BLaER1 (cell line): ENCODE results near the gene PTPRQ.

Experiments
- H3K27ac ChIP-seq: shearing (Covaris generic); formaldehyde crosslinking; 2 replicates; pipeline ENCODE4 v1.8.1; 2022
- H3K27me3 ChIP-seq: shearing (Covaris generic); formaldehyde crosslinking; 2 replicates; pipeline ENCODE4 v1.8.1; 2022
- H3K36me3 ChIP-seq: shearing (Covaris generic); formaldehyde crosslinking; 2 replicates; pipeline ENCODE4 v1.8.1; 2022
- H3K4me1 ChIP-seq: shearing (Covaris generic); formaldehyde crosslinking; 2 replicates; pipeline ENCODE4 v1.8.1; 2022
- H3K4me2 ChIP-seq: shearing (Covaris generic); formaldehyde crosslinking; 2 replicates; pipeline ENCODE4 v1.8.1; 2022
- H3K4me3 ChIP-seq: shearing (Covaris generic); formaldehyde crosslinking; 2 replicates; pipeline ENCODE4 v1.8.1; 2022
- H3K9ac ChIP-seq: shearing (Covaris generic); formaldehyde crosslinking; 2 replicates; pipeline ENCODE4 v1.8.1; 2022
- H3K9me3 ChIP-seq: shearing (Covaris generic); formaldehyde crosslinking; 2 replicates; pipeline ENCODE4 v1.8.1; 2022
- H4K20me1 ChIP-seq: shearing (Covaris generic); formaldehyde crosslinking; 2 replicates; pipeline ENCODE4 v1.8.1; 2022
- Cebpa-rat ChIP-seq: shearing (Covaris generic); IDR thresholded peaks from 2 replicates; pipeline ENCODE4 v1.8.1; 2022

The PTPRQ gene

DNA sequence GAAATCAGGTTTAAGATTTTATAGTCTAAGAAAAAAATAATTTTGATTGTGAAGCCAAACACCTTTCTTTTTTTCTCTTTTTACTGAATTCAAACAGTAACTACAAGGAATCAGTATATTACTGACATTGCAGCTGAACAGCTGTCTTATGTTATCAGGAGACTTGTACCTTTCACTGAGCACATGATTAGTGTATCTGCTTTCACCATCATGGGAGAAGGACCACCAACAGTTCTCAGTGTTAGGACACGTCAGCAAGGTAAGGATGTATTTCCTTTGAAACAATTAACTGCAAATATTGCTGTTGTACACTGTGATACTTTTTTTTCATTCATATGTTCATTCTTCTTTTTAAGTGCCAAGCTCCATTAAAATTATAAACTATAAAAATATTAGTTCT lies 50.8 kb downstream of the PTPRQ start:
- Histone ChIP-seq H3K4me3 (no peak overlapping the region), H3K4me2 (no peak overlapping the region), H3K36me3 (no peaks in the 10 kb centered on the region), H3K9ac (no peak overlapping the region), H3K9me3 (peaks cover 6% of the 10 kb centered on the region; the same call in 1 of the 2 replicates), H3K27ac (no peak overlapping the region), H3K4me1 (peaks cover 33% of the 10 kb centered on the region), H4K20me1 (no peaks in the 10 kb centered on the region), H3K27me3 (no peaks in the 10 kb centered on the region)
- TF ChIP-seq Cebpa-rat: no peak

- peak overlapping the region; percentile 62 for H3K4me2 ChIP-seq
- no peaks in the 10 kb centered on the region for H3K36me3 ChIP-seq
- H3K9ac ChIP-seq: peak overlapping the region; percentile 3; the same call in 1 of the 2 replicates
- no peaks in the 10 kb centered on the region for H4K20me1 ChIP-seq
- peaks cover 35% of the 10 kb centered on the region for H3K4me1 ChIP-seq
- H3K27ac ChIP-seq: peak overlapping the region; percentile 84
- TF ChIP-seq Cebpa-rat: no peak; the same call in 1 of the 2 replicates
- H3K27me3 ChIP-seq: no peaks in the 10 kb centered on the region
- H3K4me3 ChIP-seq: no peak overlapping the region
- H3K9me3 ChIP-seq: 0 out of 2 replicates have a peak, but pooled peaks cover 6% of the 10 kb centered on the region
Measured at GRCh38 chr12:80498059-80498728, 54.2 kb downstream of the PTPRQ start.

- Histone ChIP-seq H3K4me3 (no peak overlapping the region), H3K9me3 (no peaks in the 10 kb centered on the region), H3K9ac (no peak overlapping the region), H3K4me1 (peaks cover 10% of the 10 kb centered on the region), H3K27me3 (no peaks in the 10 kb centered on the region), H3K36me3 (no peaks in the 10 kb centered on the region), H4K20me1 (no peaks in the 10 kb centered on the region), H3K4me2 (no peak overlapping the region), H3K27ac (no peak overlapping the region)
- no peak for TF ChIP-seq Cebpa-rat
Measured at GRCh38 chr12:80504389-80505163, 60.5 kb downstream of the PTPRQ start.

DNA sequence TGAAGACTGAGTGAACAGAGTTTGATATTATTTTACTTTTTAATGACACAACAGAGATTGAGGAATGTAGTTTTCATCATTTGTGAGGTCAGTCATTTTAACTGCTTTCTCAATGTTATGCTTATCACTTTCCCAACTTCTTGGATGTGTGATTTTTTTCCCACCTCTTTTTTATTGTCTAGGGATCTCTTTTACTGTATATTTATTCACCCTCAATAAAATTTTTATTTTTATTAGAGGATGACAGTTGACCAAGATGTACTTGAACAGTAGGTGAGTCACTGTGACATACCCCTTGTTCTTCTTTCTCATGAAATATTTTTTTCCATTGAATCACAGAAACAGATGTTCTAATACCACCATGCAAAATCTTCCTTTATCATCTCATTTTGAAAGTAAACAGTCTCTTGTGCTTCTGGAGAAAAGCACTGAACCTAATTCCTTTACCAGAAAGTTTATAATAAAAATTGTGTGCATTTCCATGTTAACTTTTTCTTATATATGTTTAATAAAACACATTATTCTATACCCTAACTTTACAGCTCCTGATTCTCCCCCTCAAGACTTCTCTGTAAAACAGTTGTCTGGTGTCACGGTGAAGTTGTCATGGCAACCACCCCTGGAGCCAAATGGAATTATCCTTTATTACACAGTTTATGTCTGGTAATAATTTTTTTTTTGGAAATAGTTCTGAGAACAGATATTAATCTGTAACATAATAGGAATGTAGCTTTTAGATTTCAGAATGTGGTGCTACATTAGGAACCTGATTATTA lies 65.9 kb downstream of the PTPRQ start:
- Histone ChIP-seq H3K4me3 (no peak overlapping the region), H3K9me3 (peaks cover 11% of the 10 kb centered on the region), H3K27ac (no peak overlapping the region), H3K4me1 (peaks cover under 1% of the 10 kb centered on the region; the same call in 1 of the 2 replicates), H4K20me1 (no peaks in the 10 kb centered on the region), H3K36me3 (no peaks in the 10 kb centered on the region), H3K27me3 (no peaks in the 10 kb centered on the region), H3K4me2 (no peak overlapping the region), H3K9ac (no peak overlapping the region)
- TF ChIP-seq Cebpa-rat: no peak

DNA sequence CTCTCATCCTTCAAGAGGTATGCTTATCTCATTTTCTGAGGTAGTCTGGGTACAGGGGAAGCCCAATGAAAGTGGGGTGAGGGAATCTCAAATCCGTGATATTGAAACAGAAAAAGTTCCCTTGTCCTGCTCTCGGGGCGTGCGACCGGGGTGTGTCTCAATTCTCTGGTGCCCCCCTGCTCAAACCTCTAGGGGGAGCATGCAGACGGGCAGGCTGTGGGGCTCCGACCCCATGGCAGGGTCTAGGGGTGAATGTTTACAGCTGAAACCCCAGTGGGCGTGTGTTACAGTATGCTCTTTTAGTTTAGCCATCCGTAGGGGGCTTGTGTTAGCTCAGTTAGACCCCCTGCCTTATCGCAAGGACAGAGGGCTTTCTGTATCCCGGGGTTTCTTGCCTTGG lies 68.7 kb downstream of the PTPRQ start:
- Histone ChIP-seq H3K4me2 (no peak overlapping the region), H3K4me3 (no peak overlapping the region), H3K9me3 (peaks cover 11% of the 10 kb centered on the region), H3K4me1 (no peaks in the 10 kb centered on the region), H3K27ac (no peak overlapping the region), H3K9ac (no peak overlapping the region), H3K27me3 (no peaks in the 10 kb centered on the region), H4K20me1 (no peaks in the 10 kb centered on the region), H3K36me3 (no peaks in the 10 kb centered on the region)
- TF ChIP-seq Cebpa-rat: no peak

- Histone ChIP-seq H3K36me3 (no peaks in the 10 kb centered on the region), H3K4me3 (no peak overlapping the region)
Measured at GRCh38 chr12:80513211-80513610, 69.2 kb downstream of the PTPRQ start.

GRCh38 chr12:80517655-80518054 lies 73.6 kb downstream of the PTPRQ start:
- Histone ChIP-seq H4K20me1 (no peaks in the 10 kb centered on the region), H3K36me3 (no peaks in the 10 kb centered on the region), H3K4me3 (no peak overlapping the region), H3K9me3 (peaks cover 10% of the 10 kb centered on the region), H3K9ac (no peak overlapping the region), H3K27ac (no peak overlapping the region), H3K4me1 (no peaks in the 10 kb centered on the region), H3K4me2 (no peak overlapping the region), H3K27me3 (no peaks in the 10 kb centered on the region)
- TF ChIP-seq Cebpa-rat: no peak

More at GRCh38 chr12:80513211-80513610, 69.2 kb downstream of the PTPRQ start:
- no peak for TF ChIP-seq Cebpa-rat
- H3K9me3 ChIP-seq: peaks cover 11% of the 10 kb centered on the region
- no peak overlapping the region for H3K27ac ChIP-seq
- H3K9ac ChIP-seq: no peak overlapping the region
- H3K27me3 ChIP-seq: no peaks in the 10 kb centered on the region
- H3K4me2 ChIP-seq: no peak overlapping the region
- no peaks in the 10 kb centered on the region for H3K4me1 ChIP-seq
- no peaks in the 10 kb centered on the region for H4K20me1 ChIP-seq

- Histone ChIP-seq H3K4me2 (no peak overlapping the region), H3K9ac (no peak overlapping the region), H3K9me3 (no peaks in the 10 kb centered on the region), H3K27me3 (no peaks in the 10 kb centered on the region), H3K4me3 (no peak overlapping the region), H3K36me3 (no peaks in the 10 kb centered on the region), H3K4me1 (no peaks in the 10 kb centered on the region), H4K20me1 (no peaks in the 10 kb centered on the region), H3K27ac (no peak overlapping the region)
- no peak for TF ChIP-seq Cebpa-rat
Measured at GRCh38 chr12:80531646-80532045, 87.6 kb downstream of the PTPRQ start.

- Histone ChIP-seq H3K4me1 (no peaks in the 10 kb centered on the region), H3K36me3 (no peaks in the 10 kb centered on the region), H3K9ac (no peak overlapping the region), H3K27me3 (no peaks in the 10 kb centered on the region), H3K4me3 (no peak overlapping the region), H3K27ac (no peak overlapping the region), H4K20me1 (no peaks in the 10 kb centered on the region), H3K9me3 (no peaks in the 10 kb centered on the region), H3K4me2 (no peak overlapping the region)
- TF ChIP-seq Cebpa-rat: no peak
Measured at GRCh38 chr12:80539029-80539428, 95.0 kb downstream of the PTPRQ start.
